Measurements from ENCODE around the gene RFLNA.
A peak's percentile ranks its signal among the peaks of the same experiment; 100 is the strongest.

- TF ChIP-seq CTCF (optimal IDR thresholded peaks at IDR 0.05 in 1 of 3, IDR thresholded peaks at IDR 0.05 in 1 of 3, conservative IDR thresholded peaks at IDR 0.05 in 1 of 3; ENCODE audit: extremely low read depth in 1 of 3, insufficient read depth in 2 of 3, low read length in 3 of 3) (peak; percentile 37 to 68 (median 45)), EZH2 (IDR thresholded peaks at IDR 0.05; ENCODE audit: low read length) (no peak)
Observed at GRCh38 chr12:124347805-124348658, 53.1 kb downstream of the RFLNA start.
